Gastroesophageal sphincter (tissue), 4 donors: ENCODE data around the gene IFNGR2. TPM values are rescaled to one million over a fixed set of nuclear protein-coding genes. Genes with fewer than 3 reads are reported as not detected.
A peak's percentile ranks its signal among the peaks of the same experiment; 100 is the strongest.

Source experiments
- ATAC-seq: fragments of 150-250 bp; one replicate; pipeline ENCODE4 v1.9.1; 2016; ENCODE audit warnings: mild to moderate bottlenecking, moderate library complexity
- H3K27ac ChIP-seq, 4 donors: fragments of 200-600 bp; sonication (generic) in 3 of 4; 1 replicate in 3 of 4; 2 replicates in 1 of 4; pipeline ENCODE4 v1.5.1; 2016 to 2019
- H3K27me3 ChIP-seq: fragments of 200-600 bp; sonication (generic); one replicate; pipeline ENCODE4 v1.5.1; 2019
- H3K36me3 ChIP-seq, 2 donors: fragments of 200-600 bp; sonication (generic); one replicate each; pipeline ENCODE4 v1.5.1; 2019; ENCODE audit warnings: control low read depth in 1 of 2
- H3K4me1 ChIP-seq, 3 donors: fragments of 200-600 bp; sonication (generic); 1 replicate in 2 of 3; 2 replicates in 1 of 3; pipeline ENCODE4 v1.5.1; 2016 to 2019; ENCODE audit warnings: control low read depth in 2 of 3
- H3K4me3 ChIP-seq, 2 donors: fragments of 200-600 bp; sonication (generic); one replicate each; pipeline ENCODE4 v1.5.1; 2019; ENCODE audit warnings: mild to moderate bottlenecking in 1 of 2, moderate library complexity in 1 of 2
- H3K9me3 ChIP-seq, 3 donors: fragments of 200-600 bp; sonication (generic); one replicate each; pipeline ENCODE4 v1.5.1; 2017 to 2019; ENCODE audit warnings: control low read depth in 2 of 3
- EP300 ChIP-seq: sonication (generic); formaldehyde crosslinking; IDR thresholded peaks from one replicate; pipeline ENCODE4 v1.6.1; 2017; ENCODE audit warnings: antibody characterized with exemption, mild to moderate bottlenecking
- POLR2A ChIP-seq, 2 donors: fragments of 450-650 bp; IDR thresholded peaks; one replicate each; pipeline ENCODE4 v1.6.1; 2017; ENCODE audit warnings: antibody characterized with exemption in 2 of 2, mild to moderate bottlenecking in 2 of 2, moderate library complexity in 1 of 2
- POLR2AphosphoS5 ChIP-seq: sonication (generic); formaldehyde crosslinking; IDR thresholded peaks from one replicate; pipeline ENCODE4 v1.6.1; 2017; ENCODE audit warnings: antibody characterized with exemption
- WGBS, 2 donors: methylation state at CpG; one replicate each; pipeline ENCODE4 v1.1.5; 2018; ENCODE audit warnings: low coverage in 1 of 2; 5-methylcytosine and 5-hydroxymethylcytosine counted together
- total RNA-seq, 4 donors: library from RNA; depleted of rRNA; stranded (reverse); fragments of >200 nt; gene quantifications; one replicate each; pipeline ENCODE4 v1.1.0, GENCODE V29; 2016
- TF ChIP-seq, protein P1 (sequence below), 4 experiments: fragments of 200-600 bp in 2 of 4; fragments of 450-650 bp in 2 of 4; sonication (generic) in 1 of 4; IDR thresholded peaks; one replicate each; pipeline ENCODE4 v1.5.1; 2017 to 2019; ENCODE audit warnings: antibody characterized with exemption in 4 of 4, mild to moderate bottlenecking in 2 of 4, moderate library complexity in 2 of 4

IFNGR2 gene
- total RNA-seq, 4 donors from 2014 or later, result 19.6 to 53.7 (median 41.1) TPM

DNA sequence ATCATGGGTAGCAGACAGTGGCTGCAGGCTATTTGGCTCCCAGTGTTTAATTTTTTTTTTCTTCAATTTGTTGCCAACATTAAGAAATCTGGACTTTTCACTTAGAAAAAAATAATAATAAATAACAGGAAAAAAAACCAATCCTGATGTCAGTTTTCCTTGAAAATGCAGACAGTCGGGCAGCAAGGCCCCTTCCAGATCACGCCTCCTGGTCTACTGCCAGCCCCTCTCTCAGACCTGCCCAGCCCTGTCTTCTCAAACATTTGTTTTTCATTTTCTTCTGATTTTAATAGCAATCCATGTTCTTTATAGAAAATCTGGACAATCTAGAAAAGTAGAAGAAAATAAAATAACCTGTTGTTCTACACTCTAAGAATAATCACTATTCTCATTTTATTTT is 15.5 kb downstream of the IFNGR2 start:
- ATAC-seq, result peak; percentile 69
- Histone ChIP-seq H3K4me3 (no peak overlapping the region), H3K4me1 (peaks cover 0 to 32% (median 10%) of the 10 kb centered on the region in 3 donors), H3K27ac (peak overlapping the region in 2 of 4 donors; percentile 53 to 72), H3K36me3 (peaks cover 0 to 90% of the 10 kb centered on the region in 2 donors), H3K9me3 (no peaks in the 10 kb centered on the region), H3K27me3 (no peaks in the 10 kb centered on the region)
- WGBS, 2 donors, result 54 to 58% methylated on average over 2 of the region's 2 CpGs
- TF ChIP-seq POLR2AphosphoS5 (no peak), POLR2A (IDR thresholded peaks at IDR 0.05) (no peak), EP300 (no peak)
- TF ChIP-seq, protein P1, sequence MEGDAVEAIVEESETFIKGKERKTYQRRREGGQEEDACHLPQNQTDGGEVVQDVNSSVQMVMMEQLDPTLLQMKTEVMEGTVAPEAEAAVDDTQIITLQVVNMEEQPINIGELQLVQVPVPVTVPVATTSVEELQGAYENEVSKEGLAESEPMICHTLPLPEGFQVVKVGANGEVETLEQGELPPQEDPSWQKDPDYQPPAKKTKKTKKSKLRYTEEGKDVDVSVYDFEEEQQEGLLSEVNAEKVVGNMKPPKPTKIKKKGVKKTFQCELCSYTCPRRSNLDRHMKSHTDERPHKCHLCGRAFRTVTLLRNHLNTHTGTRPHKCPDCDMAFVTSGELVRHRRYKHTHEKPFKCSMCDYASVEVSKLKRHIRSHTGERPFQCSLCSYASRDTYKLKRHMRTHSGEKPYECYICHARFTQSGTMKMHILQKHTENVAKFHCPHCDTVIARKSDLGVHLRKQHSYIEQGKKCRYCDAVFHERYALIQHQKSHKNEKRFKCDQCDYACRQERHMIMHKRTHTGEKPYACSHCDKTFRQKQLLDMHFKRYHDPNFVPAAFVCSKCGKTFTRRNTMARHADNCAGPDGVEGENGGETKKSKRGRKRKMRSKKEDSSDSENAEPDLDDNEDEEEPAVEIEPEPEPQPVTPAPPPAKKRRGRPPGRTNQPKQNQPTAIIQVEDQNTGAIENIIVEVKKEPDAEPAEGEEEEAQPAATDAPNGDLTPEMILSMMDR (IDR thresholded peaks at IDR 0.05), result no peak

DNA sequence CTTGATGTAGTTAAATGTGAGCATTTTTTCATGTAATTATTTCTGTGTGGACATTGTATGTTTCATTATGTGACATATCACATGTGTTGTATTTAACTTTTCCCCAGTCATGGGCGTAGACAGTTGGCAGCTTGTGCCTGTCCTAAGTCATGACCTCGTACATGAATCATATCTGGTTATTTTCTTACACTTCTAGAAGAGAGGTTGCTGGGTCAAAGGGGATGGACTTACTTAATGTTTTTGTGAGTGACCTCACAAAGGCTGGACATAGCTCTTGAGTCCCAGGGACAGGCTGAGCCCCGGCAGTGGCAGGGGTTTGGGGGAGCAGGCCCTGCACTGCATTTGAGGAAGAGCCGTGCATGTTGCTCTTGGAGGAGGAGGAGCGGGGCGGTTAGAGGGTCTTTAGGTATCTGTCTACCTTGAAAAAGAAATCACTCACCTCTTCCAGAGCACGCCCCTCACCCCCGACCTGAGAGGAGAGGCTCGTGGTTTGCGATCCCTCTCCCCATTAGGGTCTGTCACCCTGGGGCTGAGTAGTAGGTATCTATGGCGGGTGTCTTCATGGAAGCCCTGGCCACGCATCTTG is 16.4 kb downstream of the IFNGR2 start:
- ATAC-seq, result peak; percentile 95
- WGBS, 2 donors, result 51 to 59% methylated on average over 2 to 7 of the region's 12 CpGs
- peak overlapping the region in 3 of 4 donors; percentile 53 to 80 (median 72) for H3K27ac ChIP-seq
- TF ChIP-seq POLR2A (IDR thresholded peaks at IDR 0.05) (no peak), POLR2AphosphoS5 (peak; percentile 67)
- peaks cover 0 to 26% (median 10%) of the 10 kb centered on the region in 3 donors for H3K4me1 ChIP-seq
- H3K4me3 ChIP-seq, result no peak overlapping the region
- H3K27me3 ChIP-seq, result no peaks in the 10 kb centered on the region
- H3K36me3 ChIP-seq, result peaks cover 0 to 92% of the 10 kb centered on the region in 2 donors
- no peaks in the 10 kb centered on the region for H3K9me3 ChIP-seq

DNA sequence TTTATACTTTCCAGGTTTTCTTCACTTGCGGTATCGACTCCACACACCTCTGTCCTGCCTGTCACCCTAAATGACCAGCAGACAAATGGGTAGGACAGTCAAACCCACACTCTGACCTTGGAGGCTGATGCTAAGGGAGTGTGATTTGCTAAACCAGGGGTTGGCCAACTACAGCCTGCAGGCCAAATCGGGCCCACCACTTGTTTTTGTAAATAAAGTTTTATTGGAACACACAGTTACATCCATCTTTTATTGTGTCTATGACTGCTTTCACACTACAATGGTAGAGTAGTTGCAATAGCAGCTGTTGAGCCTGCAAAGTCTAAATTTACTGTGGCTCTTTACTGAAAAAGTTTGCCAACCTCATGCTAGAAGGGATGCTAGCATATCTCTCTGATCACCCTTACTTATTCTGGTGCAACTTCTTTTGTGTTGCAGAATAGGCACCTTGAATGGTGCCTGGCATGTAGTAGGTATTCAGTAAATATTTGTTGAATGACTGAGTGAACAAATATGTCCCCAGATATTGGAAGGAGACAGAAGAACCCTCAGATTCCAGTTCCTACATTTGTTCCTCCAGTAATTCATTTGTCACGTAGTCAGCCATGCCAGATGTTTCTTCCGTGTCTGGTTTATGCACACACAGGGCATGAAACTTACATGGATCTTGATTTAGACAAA is 18.6 kb downstream of the IFNGR2 start:
- Histone ChIP-seq H3K9me3 (no peaks in the 10 kb centered on the region), H3K4me1 (peaks cover 0 to 26% (median 10%) of the 10 kb centered on the region in 3 donors), H3K27ac (no peak overlapping the region), H3K27me3 (no peaks in the 10 kb centered on the region), H3K4me3 (no peak overlapping the region), H3K36me3 (peaks cover 0 to 94% of the 10 kb centered on the region in 2 donors)
- WGBS, 2 donors, result 98% methylated on average over 3 to 5 of the region's 5 CpGs
- ATAC-seq, result no peak
- TF ChIP-seq EP300 (no peak), POLR2AphosphoS5 (no peak), POLR2A (IDR thresholded peaks at IDR 0.05) (no peak)
- TF ChIP-seq, protein P1 (IDR thresholded peaks at IDR 0.05), result no peak

DNA sequence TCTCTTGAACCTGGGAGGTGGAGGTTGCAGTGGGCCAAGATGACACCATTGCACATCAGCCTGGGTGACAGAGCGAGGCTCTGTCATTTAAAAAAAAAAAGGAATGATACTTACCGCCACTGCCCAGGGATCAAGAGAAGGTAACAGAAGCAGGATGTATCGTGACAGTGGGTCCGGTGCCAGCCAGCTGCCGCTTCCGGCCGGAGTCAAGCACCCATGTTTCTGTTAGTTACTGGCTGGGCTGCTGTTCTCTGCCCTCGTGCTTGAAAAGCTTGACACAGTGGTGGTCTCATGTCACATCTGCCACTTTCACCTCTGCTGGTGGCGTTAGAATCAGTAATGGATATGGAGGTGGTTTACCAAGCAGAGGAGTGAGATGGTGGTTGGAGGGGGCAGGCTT is 21.0 kb downstream of the IFNGR2 start:
- WGBS, 2 donors, result 90 to 93% methylated on average over 6 to 8 of the region's 9 CpGs
- no peak overlapping the region for H3K27ac ChIP-seq
- no peak for ATAC-seq
- H3K4me3 ChIP-seq, result no peak overlapping the region
- TF ChIP-seq POLR2A (IDR thresholded peaks at IDR 0.05) (no peak), POLR2AphosphoS5 (no peak), EP300 (no peak)
- TF ChIP-seq, protein P1 (IDR thresholded peaks at IDR 0.05), result no peak
- H3K27me3 ChIP-seq, result no peaks in the 10 kb centered on the region
- H3K4me1 ChIP-seq, result peaks cover 0 to 11% (median 10%) of the 10 kb centered on the region in 3 donors
- no peaks in the 10 kb centered on the region for H3K9me3 ChIP-seq
- H3K36me3 ChIP-seq, result peaks cover 0 to 96% of the 10 kb centered on the region in 2 donors

DNA sequence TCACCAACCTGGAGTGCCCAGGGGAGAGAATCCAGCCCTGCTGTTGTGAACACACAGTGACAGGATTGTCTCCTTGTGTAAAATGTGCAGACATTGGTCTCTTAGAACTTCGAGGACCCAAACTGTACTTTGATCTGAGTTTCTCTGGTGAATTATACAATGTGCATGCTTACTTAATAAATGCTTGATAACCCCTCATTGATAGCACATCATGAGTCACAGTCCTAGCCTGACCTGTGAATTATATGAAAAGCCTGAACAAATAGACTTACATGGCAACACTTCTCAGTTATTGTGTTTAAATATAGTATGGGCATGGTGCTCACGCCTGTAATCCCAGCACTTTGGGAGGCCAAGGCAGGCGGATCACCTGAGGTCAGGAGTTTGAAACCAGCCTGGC is 22.6 kb downstream of the IFNGR2 start:
- 92% methylated on average over 2 to 3 of the region's 3 CpGs for WGBS, 2 donors
- Histone ChIP-seq H3K4me1 (peaks cover 0 to 4% (median 0%) of the 10 kb centered on the region in 3 donors), H3K27me3 (no peaks in the 10 kb centered on the region), H3K4me3 (no peak overlapping the region), H3K36me3 (peaks cover 0 to 98% of the 10 kb centered on the region in 2 donors), H3K9me3 (no peaks in the 10 kb centered on the region), H3K27ac (no peak overlapping the region)
- ATAC-seq, result no peak
- TF ChIP-seq, protein P1 (IDR thresholded peaks at IDR 0.05), result no peak
- TF ChIP-seq EP300 (no peak), POLR2AphosphoS5 (no peak), POLR2A (IDR thresholded peaks at IDR 0.05) (no peak)
